B cell (primary cell): Measurements from ENCODE around the gene ELP1. TPM values are rescaled to one million over a fixed set of nuclear protein-coding genes. Genes with fewer than 3 reads are reported as not detected.

Source experiments
- ATAC-seq: fragments of 200-7000 bp; cut with Tn5 transposase; one replicate; pipeline ENCODE4 v1.10.0; 2021; ENCODE audit warnings: low read depth, mild to moderate bottlenecking, moderate number of reproducible peaks, moderate library complexity
- CTCF ChIA-PET: fragments of 350-600 bp; sonication (Branson Sonifier 250); formaldehyde crosslinking; loops from one replicate; lab custom pipeline; 2021; ENCODE audit warnings: antibody characterized with exemption, inconsistent platforms; lab: Charles Lee
- POLR2A ChIA-PET: fragments of 350-600 bp; sonication (Branson Sonifier 250); formaldehyde crosslinking; loops from one replicate; lab custom pipeline; 2021; ENCODE audit warnings: antibody characterized with exemption; lab: Charles Lee
- DNase-seq: peaks from one replicate; pipeline ENCODE4 v3.0.0; 2013
- H2AFZ ChIP-seq: 2 replicates; pipeline ENCODE4 v1.6.1; 2012; ENCODE audit warnings: mild to moderate bottlenecking, low read depth, low read length; ENCODE audit not compliant: insufficient read depth, poor library complexity, severe bottlenecking
- H3K27ac ChIP-seq, 2 donors: 1 replicate in 1 of 2; 2 replicates in 1 of 2; pipeline ENCODE4 v1.5.1; 2012 to 2013; ENCODE audit warnings: low read length in 2 of 2, mild to moderate bottlenecking in 2 of 2, moderate library complexity in 1 of 2
- H3K27me3 ChIP-seq, 4 experiments: fragments of 200-600 bp in 1 of 4; sonication (generic) in 1 of 4; replicated peaks in 1 of 4; 1 replicate in 2 of 4; 2 replicates in 2 of 4; pipeline versions ENCODE4 v1.6.1 to v1.7.0; 2013 to 2016; ENCODE audit warnings: low read length in 3 of 4, mild to moderate bottlenecking in 2 of 4, mixed read lengths in 1 of 4, moderate library complexity in 1 of 4; ENCODE audit not compliant: insufficient read depth in 4 of 4, control insufficient read depth in 3 of 4; ENCODE audit errors: control extremely low read depth in 1 of 4
- H3K36me3 ChIP-seq, 2 experiments: replicated peaks in 1 of 2; 1 replicate in 1 of 2; 2 replicates in 1 of 2; pipeline versions ENCODE4 v1.6.1 to v1.7.1; 2013; ENCODE audit warnings: low read length in 1 of 2; ENCODE audit not compliant: insufficient read depth in 2 of 2, control insufficient read depth in 1 of 2; ENCODE audit errors: control extremely low read depth in 1 of 2, extremely low read depth in 1 of 2
- H3K4me1 ChIP-seq, 2 donors: fragments of 200-600 bp in 1 of 2; sonication (generic) in 1 of 2; 1 replicate in 1 of 2; 2 replicates in 1 of 2; pipeline versions ENCODE4 v1.5.1 to v1.6.1; 2013 to 2017; ENCODE audit warnings: low read length in 2 of 2; ENCODE audit not compliant: control insufficient read depth in 2 of 2, insufficient read depth in 2 of 2
- H3K4me2 ChIP-seq: replicated peaks from 2 replicates; pipeline ENCODE3; 2012; ENCODE audit warnings: mild to moderate bottlenecking, low read depth, low read length; ENCODE audit not compliant: poor library complexity, severe bottlenecking
- H3K4me3 ChIP-seq, 5 experiments: fragments of 200-600 bp in 1 of 5; sonication (generic) in 1 of 5; 1 replicate in 3 of 5; 2 replicates in 2 of 5; pipeline versions ENCODE4 v1.5.1 to v1.7.0; 2011 to 2016; ENCODE audit warnings: low read length in 4 of 5, mild to moderate bottlenecking in 4 of 5, low read depth in 2 of 5, control low read depth in 1 of 5, moderate library complexity in 1 of 5; ENCODE audit not compliant: insufficient read depth in 1 of 5; ENCODE audit errors: control extremely low read depth in 1 of 5, extremely low read depth in 1 of 5
- H3K79me2 ChIP-seq: fragments of 200-600 bp; sonication (generic); one replicate; pipeline ENCODE4 v1.6.0; 2016; ENCODE audit warnings: low read length; ENCODE audit not compliant: control insufficient read depth, insufficient read depth
- H3K9ac ChIP-seq: fragments of 200-600 bp; sonication (generic); 2 replicates; pipeline ENCODE4 v1.6.1; 2017; ENCODE audit warnings: mild to moderate bottlenecking, low read length, moderate library complexity
- H3K9me3 ChIP-seq, 3 donors: one replicate each; pipeline versions ENCODE4 v1.6.1 to v1.7.1; 2013; ENCODE audit warnings: low read length in 2 of 3; ENCODE audit not compliant: control insufficient read depth in 2 of 3, insufficient read depth in 1 of 3; ENCODE audit errors: control extremely low read depth in 1 of 3
- H4K20me1 ChIP-seq: 2 replicates; pipeline ENCODE4 v1.6.0; 2012; ENCODE audit warnings: mild to moderate bottlenecking, low read length; ENCODE audit not compliant: insufficient read depth, control insufficient read depth, poor library complexity, severe bottlenecking
- H3K27ac Mint-ChIP-seq: one replicate; pipeline ENCODE4 v1.8.0; 2021; ENCODE audit warnings: mixed read lengths
- H3K27me3 Mint-ChIP-seq: one replicate; pipeline ENCODE4 v1.8.0; 2021; ENCODE audit warnings: mixed read lengths
- H3K4me1 Mint-ChIP-seq: one replicate; pipeline ENCODE4 v1.8.0; 2021; ENCODE audit warnings: mixed read lengths
- H3K4me3 Mint-ChIP-seq: one replicate; pipeline ENCODE4 v1.8.0; 2021; ENCODE audit warnings: mixed read lengths
- H3K9me3 Mint-ChIP-seq: one replicate; pipeline ENCODE4 v1.8.0; 2022; ENCODE audit warnings: mixed read lengths; ENCODE audit not compliant: insufficient read depth
- EZH2 ChIP-seq: IDR thresholded peaks from 2 replicates; pipeline ENCODE4 v1.6.1; 2012; ENCODE audit warnings: borderline replicate concordance, low read depth, mild to moderate bottlenecking, moderate library complexity, low read length; ENCODE audit not compliant: insufficient read depth, poor library complexity, severe bottlenecking
- WGBS: methylation state at CpG from one replicate; pipeline ENCODE4 v1.1.5; 2013; ENCODE audit warnings: missing lambda C conversion rate; ENCODE audit not compliant: insufficient coverage; 5-methylcytosine and 5-hydroxymethylcytosine counted together
- intact Hi-C: fragments of 100-400 bp; cut with micrococcal nuclease; formaldehyde crosslinking; loops from one replicate; pipeline ENCODE4 v1.10.0; 2022
- polyA plus RNA-seq: library from polyadenylated mRNA; depleted of rRNA; stranded (reverse); fragments of >200 nt; gene quantifications from 2 replicates; pipeline ENCODE4 v1.2.3, GENCODE V29; 2012
- total RNA-seq, 2 donors: library from RNA; stranded (reverse); fragments of 120-200 nt in 1 of 2; gene quantifications; 1 replicate in 1 of 2; 2 replicates in 1 of 2; pipeline versions ENCODE4 v1.2.3 to v1.2.4, GENCODE V29; 2013 to 2022
- TF ChIP-seq, protein P1 (sequence below): fragments of 200-600 bp; IDR thresholded peaks from one replicate; pipeline ENCODE4 v1.8.0; 2022; ENCODE audit warnings: antibody characterized with exemption, mild to moderate bottlenecking

The ELP1 gene
- total and polyA plus RNA-seq, 2 donors (not counting 1 experiment from before 2014, with no cell fraction given) = 20.8 to 29.4 TPM

DNA sequence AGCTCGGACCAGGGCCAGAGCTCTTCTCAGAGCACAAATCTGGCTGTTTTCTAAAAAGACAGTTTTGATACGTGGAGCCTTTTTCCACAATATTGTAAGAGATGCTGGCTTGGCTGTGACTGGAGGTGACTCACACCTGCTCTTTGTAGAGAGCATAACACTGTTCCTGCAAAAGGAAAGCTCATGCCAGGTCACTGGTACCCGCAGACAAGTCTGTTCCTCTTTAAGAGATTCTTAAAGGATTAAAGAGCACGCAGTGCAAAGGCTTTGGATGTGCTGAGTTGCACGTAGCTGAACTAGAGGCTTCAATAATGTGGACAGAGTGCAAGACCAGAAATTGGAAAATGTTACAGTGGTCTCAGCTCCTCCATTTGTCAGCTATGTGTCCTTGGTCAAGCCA is 97.1 kb downstream of the ELP1 start:
- Histone ChIP-seq H3K27ac (no peak overlapping the region), H3K27me3 (no peaks in the 10 kb centered on the region), H3K36me3 (no peaks in the 10 kb centered on the region), H3K9ac (no peak overlapping the region), H3K4me2 (no peak overlapping the region), H3K79me2 (no peaks in the 10 kb centered on the region), H2AFZ (no peak overlapping the region), H3K9me3 (no peaks in the 10 kb centered on the region), H3K4me1 (peaks cover 21 to 23% of the 10 kb centered on the region in 2 donors), H3K4me3 (no peak overlapping the region), H4K20me1 (no peaks in the 10 kb centered on the region)
- no peaks in the 10 kb centered on the region for H3K27me3 Mint-ChIP-seq
- no peak for DNase-seq
- H3K4me3 Mint-ChIP-seq = no peak overlapping the region
- H3K27ac Mint-ChIP-seq = no peak overlapping the region
- H3K9me3 Mint-ChIP-seq = no peaks in the 10 kb centered on the region
- intact Hi-C loops = no loop called here
- WGBS = 90% methylated on average over 5 of the region's 5 CpGs
- peaks cover 24% of the 10 kb centered on the region for H3K4me1 Mint-ChIP-seq
- ChIA-PET CTCF (no interaction called here), POLR2A (no interaction called here)
- no peak for ATAC-seq
- no peak for TF ChIP-seq EZH2
- TF ChIP-seq, protein P1, sequence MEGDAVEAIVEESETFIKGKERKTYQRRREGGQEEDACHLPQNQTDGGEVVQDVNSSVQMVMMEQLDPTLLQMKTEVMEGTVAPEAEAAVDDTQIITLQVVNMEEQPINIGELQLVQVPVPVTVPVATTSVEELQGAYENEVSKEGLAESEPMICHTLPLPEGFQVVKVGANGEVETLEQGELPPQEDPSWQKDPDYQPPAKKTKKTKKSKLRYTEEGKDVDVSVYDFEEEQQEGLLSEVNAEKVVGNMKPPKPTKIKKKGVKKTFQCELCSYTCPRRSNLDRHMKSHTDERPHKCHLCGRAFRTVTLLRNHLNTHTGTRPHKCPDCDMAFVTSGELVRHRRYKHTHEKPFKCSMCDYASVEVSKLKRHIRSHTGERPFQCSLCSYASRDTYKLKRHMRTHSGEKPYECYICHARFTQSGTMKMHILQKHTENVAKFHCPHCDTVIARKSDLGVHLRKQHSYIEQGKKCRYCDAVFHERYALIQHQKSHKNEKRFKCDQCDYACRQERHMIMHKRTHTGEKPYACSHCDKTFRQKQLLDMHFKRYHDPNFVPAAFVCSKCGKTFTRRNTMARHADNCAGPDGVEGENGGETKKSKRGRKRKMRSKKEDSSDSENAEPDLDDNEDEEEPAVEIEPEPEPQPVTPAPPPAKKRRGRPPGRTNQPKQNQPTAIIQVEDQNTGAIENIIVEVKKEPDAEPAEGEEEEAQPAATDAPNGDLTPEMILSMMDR = no peak

DNA sequence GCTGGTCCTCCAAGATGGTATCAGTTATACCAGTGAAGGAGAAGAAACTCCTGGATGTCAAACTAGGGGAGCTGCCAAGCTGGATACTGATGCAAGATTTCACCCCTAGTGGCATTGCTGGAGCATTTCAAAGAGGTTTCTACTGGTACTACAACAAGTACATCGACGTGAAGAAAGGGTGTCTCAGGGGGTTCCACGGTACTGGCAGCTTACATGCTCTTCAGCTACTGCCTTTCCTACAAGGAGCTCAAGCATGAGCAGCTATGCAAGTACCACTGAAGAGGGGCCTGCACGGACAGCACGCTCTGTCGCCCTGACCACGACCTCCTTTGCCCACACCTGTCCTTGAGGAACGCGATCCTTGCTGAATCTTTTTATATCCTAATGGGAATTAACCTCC is 97.6 kb downstream of the ELP1 start:
- intact Hi-C loops = no loop called here
- ATAC-seq = no peak
- POLR2A ChIA-PET = no interaction called here
- H3K27ac ChIP-seq = no peak overlapping the region
- H2AFZ ChIP-seq = no peak overlapping the region
- WGBS = 21% methylated on average over 7 of the region's 9 CpGs
- CTCF ChIA-PET = no interaction called here
- no peak overlapping the region for H3K9ac ChIP-seq
- no peaks in the 10 kb centered on the region for H3K9me3 ChIP-seq
- H3K4me3 ChIP-seq = no peak overlapping the region
- Mint-ChIP-seq H3K27me3 (no peaks in the 10 kb centered on the region), H3K9me3 (no peaks in the 10 kb centered on the region), H3K27ac (no peak overlapping the region), H3K4me1 (peaks cover 24% of the 10 kb centered on the region), H3K4me3 (no peak overlapping the region)
- no peaks in the 10 kb centered on the region for H3K27me3 ChIP-seq
- DNase-seq = no peak
- H4K20me1 ChIP-seq = no peaks in the 10 kb centered on the region
- no peaks in the 10 kb centered on the region for H3K36me3 ChIP-seq
- no peak for TF ChIP-seq EZH2
- TF ChIP-seq, protein P1 = no peak
- no peaks in the 10 kb centered on the region for H3K79me2 ChIP-seq
- peaks cover 21 to 23% of the 10 kb centered on the region in 2 donors for H3K4me1 ChIP-seq
- H3K4me2 ChIP-seq = no peak overlapping the region
